Parathyroid adenoma (tissue), 2 donors: ENCODE data around the gene IER5.
"Not testable (repeated sequence)": the region's sequence is repeated elsewhere in the genome, so short reads cannot be mapped to it uniquely, and the experiment has no call there.

Experiments used
- H2AFZ ChIP-seq: fragments of 300-600 bp; sonication (generic); one replicate; pipeline ENCODE4 v1.7.0; 2017; ENCODE audit warnings: antibody characterized with exemption, mild to moderate bottlenecking
- H3K27ac ChIP-seq: fragments of 300-600 bp; sonication (generic); one replicate; pipeline ENCODE4 v1.7.0; 2017
- H3K27me3 ChIP-seq: fragments of 300-600 bp; sonication (generic); one replicate; pipeline ENCODE4 v1.7.0; 2017; ENCODE audit warnings: low read length; ENCODE audit not compliant: control insufficient read depth, insufficient read depth
- H3K36me3 ChIP-seq: fragments of 300-600 bp; sonication (generic); one replicate; pipeline ENCODE4 v1.7.0; 2017; ENCODE audit warnings: low read length; ENCODE audit not compliant: control insufficient read depth, insufficient read depth
- H3K4me1 ChIP-seq: fragments of 300-600 bp; sonication (generic); one replicate; pipeline ENCODE4 v1.7.0; 2017; ENCODE audit warnings: control low read depth
- H3K4me2 ChIP-seq: fragments of 300-600 bp; sonication (generic); one replicate; pipeline ENCODE4 v1.7.0; 2017; ENCODE audit warnings: low read length
- H3K4me3 ChIP-seq: fragments of 300-600 bp; sonication (generic); one replicate; pipeline ENCODE4 v1.7.0; 2017; ENCODE audit warnings: low read depth, low read length
- H3K79me2 ChIP-seq: fragments of 300-600 bp; sonication (generic); one replicate; pipeline ENCODE4 v1.7.0; 2017; ENCODE audit warnings: control low read depth
- H3K9ac ChIP-seq: fragments of 300-600 bp; sonication (generic); one replicate; pipeline ENCODE4 v1.7.0; 2017; ENCODE audit warnings: mild to moderate bottlenecking
- H3K9me3 ChIP-seq: fragments of 300-600 bp; sonication (generic); one replicate; pipeline ENCODE4 v1.7.0; 2017; ENCODE audit warnings: low read length; ENCODE audit not compliant: control insufficient read depth
- TF ChIP-seq, protein P1 (sequence below): fragments of 300-600 bp; sonication (generic); IDR thresholded peaks from one replicate; pipeline ENCODE4 v1.7.0; 2017; ENCODE audit warnings: antibody characterized with exemption, mild to moderate bottlenecking
- donor health status: primary hyperparathyroidism.

IER5 gene

DNA sequence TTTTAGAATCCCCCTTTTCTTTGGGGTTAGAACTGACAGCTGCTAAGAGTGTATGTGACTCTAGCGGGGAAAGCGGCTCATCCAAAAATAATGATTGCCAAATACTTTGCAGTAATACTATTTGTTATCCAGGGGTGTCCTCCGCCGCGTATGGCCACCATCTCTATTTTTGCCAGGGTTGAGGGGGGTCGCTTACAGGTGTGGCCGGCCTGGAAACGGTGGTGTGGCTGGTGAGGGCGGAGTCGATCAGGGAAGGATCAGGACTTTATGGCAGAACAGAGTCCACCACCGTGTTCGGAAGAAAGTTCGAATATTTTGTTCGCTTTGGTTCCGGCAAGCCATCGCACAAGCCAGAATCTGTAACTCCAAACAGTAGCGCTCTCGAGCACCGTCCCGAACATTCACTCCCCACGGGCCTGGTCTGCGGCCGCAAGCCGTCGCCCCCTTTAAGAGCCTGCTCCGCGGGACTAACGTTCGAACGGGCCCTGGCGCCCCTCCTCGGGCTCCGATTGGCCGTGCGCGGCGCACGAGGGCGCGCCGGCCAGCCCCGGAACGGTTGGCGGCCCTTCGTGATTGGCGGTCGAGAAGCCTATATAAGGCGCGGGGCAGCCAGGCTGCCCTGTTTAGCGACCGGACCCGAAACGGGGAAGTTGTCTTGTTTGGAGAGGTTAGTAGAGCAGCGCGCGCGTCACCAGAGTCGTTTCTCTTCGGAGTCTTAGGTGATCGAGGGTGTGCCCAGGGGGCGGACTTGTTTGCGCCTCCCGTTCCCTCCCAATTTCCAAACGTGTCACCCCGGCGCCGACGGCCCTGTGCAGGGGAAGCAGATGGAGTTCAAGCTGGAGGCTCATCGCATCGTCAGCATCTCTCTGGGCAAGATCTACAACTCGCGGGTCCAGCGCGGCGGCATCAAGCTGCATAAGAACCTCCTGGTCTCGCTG lies at the start of gene IER5:
IER5 (plus strand) TSS at position 622 of the 938 bp plus-strand sequence; CDS start at position 825, 203 bp downstream.
- Histone ChIP-seq H3K27me3 (no peaks in the 10 kb centered on the region), H3K9ac (no peak within 1 kb of the TSS), H3K27ac (peak within 1 kb of the TSS; percentile 63), H3K79me2 (peaks cover 2% of the 10 kb centered on the region), H3K4me1 (no peaks in the 10 kb centered on the region), H2AFZ (peak within 1 kb of the TSS; percentile 70), H3K36me3 (no peaks in the 10 kb centered on the region), H3K4me2 (peak within 1 kb of the TSS; percentile 77), H3K4me3 (peak within 1 kb of the TSS; percentile 64), H3K9me3 (no peaks in the 10 kb centered on the region)
- TF ChIP-seq, protein P1, sequence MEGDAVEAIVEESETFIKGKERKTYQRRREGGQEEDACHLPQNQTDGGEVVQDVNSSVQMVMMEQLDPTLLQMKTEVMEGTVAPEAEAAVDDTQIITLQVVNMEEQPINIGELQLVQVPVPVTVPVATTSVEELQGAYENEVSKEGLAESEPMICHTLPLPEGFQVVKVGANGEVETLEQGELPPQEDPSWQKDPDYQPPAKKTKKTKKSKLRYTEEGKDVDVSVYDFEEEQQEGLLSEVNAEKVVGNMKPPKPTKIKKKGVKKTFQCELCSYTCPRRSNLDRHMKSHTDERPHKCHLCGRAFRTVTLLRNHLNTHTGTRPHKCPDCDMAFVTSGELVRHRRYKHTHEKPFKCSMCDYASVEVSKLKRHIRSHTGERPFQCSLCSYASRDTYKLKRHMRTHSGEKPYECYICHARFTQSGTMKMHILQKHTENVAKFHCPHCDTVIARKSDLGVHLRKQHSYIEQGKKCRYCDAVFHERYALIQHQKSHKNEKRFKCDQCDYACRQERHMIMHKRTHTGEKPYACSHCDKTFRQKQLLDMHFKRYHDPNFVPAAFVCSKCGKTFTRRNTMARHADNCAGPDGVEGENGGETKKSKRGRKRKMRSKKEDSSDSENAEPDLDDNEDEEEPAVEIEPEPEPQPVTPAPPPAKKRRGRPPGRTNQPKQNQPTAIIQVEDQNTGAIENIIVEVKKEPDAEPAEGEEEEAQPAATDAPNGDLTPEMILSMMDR = no peak

DNA sequence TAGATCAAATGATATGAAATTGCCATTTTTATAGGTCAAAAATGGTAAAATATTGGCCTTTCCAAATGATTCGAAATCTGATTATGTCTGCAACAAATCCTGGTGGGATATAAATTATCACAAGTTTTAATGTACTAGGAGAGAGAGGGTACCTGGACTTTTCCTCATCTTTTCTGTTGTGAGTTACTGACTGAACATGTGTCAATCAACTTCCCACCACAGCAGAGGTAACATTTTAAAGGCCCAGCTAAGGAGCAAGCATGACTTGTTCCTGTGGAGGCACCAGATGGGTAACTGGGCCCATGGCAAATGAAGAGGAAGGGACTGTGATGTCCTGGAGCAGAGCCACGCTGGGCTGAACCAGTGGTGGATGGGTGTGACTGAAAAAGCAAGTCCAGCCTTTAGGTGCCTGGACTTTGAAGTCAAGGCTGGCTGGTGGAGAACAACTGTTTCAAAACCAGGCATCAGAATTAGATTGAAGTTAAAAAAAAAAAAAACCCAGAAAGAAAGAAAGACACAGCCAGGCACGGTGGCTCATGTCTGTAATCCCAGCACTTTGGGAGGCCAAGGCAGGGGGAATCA lies 48.1 kb upstream of the IER5 start:
- no peaks in the 10 kb centered on the region for H3K4me1 ChIP-seq
- H3K36me3 ChIP-seq = no peaks in the 10 kb centered on the region
- no peak overlapping the region for H2AFZ ChIP-seq
- no peaks in the 10 kb centered on the region for H3K27me3 ChIP-seq
- no peaks in the 10 kb centered on the region for H3K9me3 ChIP-seq
- no peak overlapping the region for H3K9ac ChIP-seq
- H3K4me3 ChIP-seq = no peak overlapping the region
- no peaks in the 10 kb centered on the region for H3K79me2 ChIP-seq
- H3K4me2 ChIP-seq = no peak overlapping the region
- no peak overlapping the region for H3K27ac ChIP-seq
- TF ChIP-seq, protein P1 = no peak

DNA sequence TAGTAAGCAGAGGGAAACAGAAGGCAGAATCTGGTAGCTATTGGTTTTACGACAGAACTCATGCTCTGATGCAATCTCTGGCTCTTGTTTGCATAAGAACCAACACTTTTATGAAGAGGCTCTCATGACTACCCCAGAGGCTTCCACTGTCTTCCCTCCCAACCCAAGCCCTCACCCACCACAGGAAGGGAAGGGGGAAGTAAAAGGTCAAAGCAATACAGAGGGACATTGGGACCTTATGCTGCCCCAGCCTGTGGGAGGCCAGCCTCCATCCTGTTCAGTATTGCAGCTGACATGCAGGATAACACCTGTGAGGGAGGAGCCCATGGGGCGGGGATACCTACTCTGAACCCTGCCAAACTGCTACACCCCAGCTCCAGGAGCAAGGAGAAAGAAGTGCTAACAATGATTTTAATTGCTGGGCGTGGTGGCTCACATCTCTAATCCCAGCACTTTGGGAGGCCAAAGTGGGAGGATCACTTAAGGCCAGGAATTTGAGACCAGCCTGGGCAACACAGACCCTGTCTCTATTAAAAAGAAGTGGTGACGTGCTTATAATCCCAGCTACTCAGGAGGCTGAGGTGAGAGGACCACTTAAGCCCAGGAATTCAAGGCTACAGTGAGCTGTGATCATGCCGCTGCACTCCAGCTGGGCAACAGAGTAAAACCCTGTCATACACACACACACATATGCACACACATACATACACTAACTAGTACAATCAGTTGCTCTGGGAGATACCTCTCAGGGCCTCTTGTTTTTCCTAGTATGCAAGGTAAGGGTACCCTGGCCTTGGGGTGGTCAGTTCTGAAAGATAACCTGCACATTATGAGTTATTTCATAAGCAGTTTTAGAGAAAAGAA lies 45.2 kb upstream of the IER5 start:
- Histone ChIP-seq H3K36me3 (no peaks in the 10 kb centered on the region), H3K79me2 (no peaks in the 10 kb centered on the region), H3K4me3 (no peak overlapping the region), H3K9ac (no peak overlapping the region), H3K27ac (no peak overlapping the region), H3K9me3 (no peaks in the 10 kb centered on the region), H3K4me1 (no peaks in the 10 kb centered on the region), H3K4me2 (no peak overlapping the region), H2AFZ (no peak overlapping the region), H3K27me3 (no peaks in the 10 kb centered on the region)
- TF ChIP-seq, protein P1 = no peak

DNA sequence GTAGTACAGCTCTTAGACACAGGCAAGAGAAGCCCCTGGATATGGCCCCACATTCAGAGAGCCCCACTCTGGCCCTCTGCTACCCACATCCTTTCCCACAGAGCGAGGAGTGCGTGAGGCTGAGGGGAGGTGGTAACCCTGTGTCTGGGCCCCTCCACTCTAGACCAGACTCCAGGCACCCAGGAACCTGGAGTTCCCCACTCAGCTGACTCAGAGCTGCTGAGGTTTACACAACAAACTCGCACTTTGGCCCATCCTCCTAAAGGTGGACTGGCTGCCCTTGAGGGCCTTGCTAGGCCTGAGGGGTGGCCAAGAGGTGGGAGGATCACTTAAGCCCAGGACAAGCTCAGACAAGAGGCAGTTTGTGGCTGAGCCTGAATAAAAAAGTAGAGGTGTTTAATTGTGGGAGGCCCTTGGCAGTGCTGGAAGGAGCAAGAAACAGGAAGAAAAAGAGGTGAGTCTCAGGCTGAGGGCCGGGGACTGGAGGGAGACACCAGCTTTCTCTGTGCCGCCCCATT lies 44.0 kb upstream of the IER5 start:
- H3K36me3 ChIP-seq = no peaks in the 10 kb centered on the region
- no peak overlapping the region for H3K9ac ChIP-seq
- H3K9me3 ChIP-seq = no peaks in the 10 kb centered on the region
- no peak overlapping the region for H2AFZ ChIP-seq
- H3K79me2 ChIP-seq = no peaks in the 10 kb centered on the region
- H3K4me1 ChIP-seq = no peaks in the 10 kb centered on the region
- H3K27ac ChIP-seq = no peak overlapping the region
- H3K4me2 ChIP-seq = no peak overlapping the region
- no peaks in the 10 kb centered on the region for H3K27me3 ChIP-seq
- TF ChIP-seq, protein P1 = no peak
- H3K4me3 ChIP-seq = no peak overlapping the region

DNA sequence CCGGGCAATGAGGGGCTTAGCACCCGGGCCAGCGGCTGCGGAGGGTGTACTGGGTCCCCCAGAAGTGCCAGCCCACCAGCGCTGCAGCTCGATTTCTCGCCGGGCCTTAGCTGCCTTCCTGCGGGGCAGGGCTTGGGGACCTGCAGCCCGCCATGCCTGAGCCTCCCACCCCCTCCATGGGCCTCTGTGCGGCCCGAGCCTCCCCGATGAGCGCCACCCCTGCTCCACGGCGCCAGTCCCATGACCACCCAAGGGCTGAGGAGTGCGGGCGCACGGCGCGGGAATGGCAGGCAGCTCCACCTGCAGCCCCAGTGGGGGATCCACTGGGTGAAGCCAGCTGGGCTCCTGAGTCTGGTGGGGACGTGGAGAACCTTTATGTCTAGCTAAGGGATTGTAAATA lies 42.6 kb upstream of the IER5 start:
- not testable (repeated sequence) for H3K9me3 ChIP-seq, H3K9ac ChIP-seq, H3K4me2 ChIP-seq, H3K4me3 ChIP-seq, H2AFZ ChIP-seq, H3K27ac ChIP-seq, H3K4me1 ChIP-seq, H3K27me3 ChIP-seq, H3K36me3 ChIP-seq, H3K79me2 ChIP-seq
